HUES6 (cell line): ENCODE data around the gene RHEX.

ENCODE experiments used
- H3K27ac ChIP-seq: 2 replicates; pipeline ENCODE4 v1.7.0; 2013; ENCODE audit warnings: low read depth, mild to moderate bottlenecking, low read length, inconsistent platforms
- H3K27me3 ChIP-seq: 2 replicates; pipeline ENCODE4 v1.6.1; 2013; ENCODE audit warnings: low read length; ENCODE audit not compliant: control insufficient read depth, insufficient read depth
- H3K36me3 ChIP-seq: 2 replicates; pipeline ENCODE4 v1.6.1; 2013; ENCODE audit warnings: low read length; ENCODE audit not compliant: control insufficient read depth, insufficient read depth
- H3K4me1 ChIP-seq: 2 replicates; pipeline ENCODE4 v1.6.1; 2013; ENCODE audit warnings: low read length; ENCODE audit not compliant: control insufficient read depth, insufficient read depth
- H3K4me3 ChIP-seq: 2 replicates; pipeline ENCODE4 v1.5.1; 2013; ENCODE audit warnings: low read depth, low read length
- H3K9ac ChIP-seq: one replicate; pipeline ENCODE4 v1.6.1; 2013; ENCODE audit warnings: mild to moderate bottlenecking, low read length
- H3K9me3 ChIP-seq: 2 replicates; pipeline ENCODE4 v1.6.1; 2013; ENCODE audit warnings: low read depth, low read length; ENCODE audit not compliant: control insufficient read depth, insufficient read depth

The RHEX gene

DNA sequence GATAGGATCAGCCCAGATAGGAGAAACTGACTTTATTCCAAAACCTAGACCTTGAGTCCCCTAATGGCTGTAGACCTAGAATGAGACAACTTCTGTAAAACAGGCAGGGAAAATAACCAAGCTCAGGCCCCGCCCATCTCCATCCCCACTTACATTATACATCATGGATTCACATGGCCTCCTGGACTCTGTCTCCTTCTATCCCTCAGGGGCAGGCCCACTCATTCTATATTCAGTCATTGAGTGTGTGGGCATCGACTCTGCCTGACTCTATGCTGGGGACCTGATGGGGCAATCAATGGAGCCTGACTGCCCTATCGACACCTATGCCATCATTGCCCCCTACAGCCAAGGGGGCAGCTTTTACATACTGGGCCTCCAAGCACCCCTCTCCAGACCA is 57.8 kb downstream of the RHEX start:
- Histone ChIP-seq H3K27ac (no peak overlapping the region), H3K36me3 (no peaks in the 10 kb centered on the region), H3K9me3 (no peaks in the 10 kb centered on the region), H3K9ac (no peak overlapping the region), H3K27me3 (peaks cover 17% of the 10 kb centered on the region), H3K4me1 (peaks cover 3% of the 10 kb centered on the region; the same call in 1 of the 2 replicates), H3K4me3 (no peak overlapping the region)

DNA sequence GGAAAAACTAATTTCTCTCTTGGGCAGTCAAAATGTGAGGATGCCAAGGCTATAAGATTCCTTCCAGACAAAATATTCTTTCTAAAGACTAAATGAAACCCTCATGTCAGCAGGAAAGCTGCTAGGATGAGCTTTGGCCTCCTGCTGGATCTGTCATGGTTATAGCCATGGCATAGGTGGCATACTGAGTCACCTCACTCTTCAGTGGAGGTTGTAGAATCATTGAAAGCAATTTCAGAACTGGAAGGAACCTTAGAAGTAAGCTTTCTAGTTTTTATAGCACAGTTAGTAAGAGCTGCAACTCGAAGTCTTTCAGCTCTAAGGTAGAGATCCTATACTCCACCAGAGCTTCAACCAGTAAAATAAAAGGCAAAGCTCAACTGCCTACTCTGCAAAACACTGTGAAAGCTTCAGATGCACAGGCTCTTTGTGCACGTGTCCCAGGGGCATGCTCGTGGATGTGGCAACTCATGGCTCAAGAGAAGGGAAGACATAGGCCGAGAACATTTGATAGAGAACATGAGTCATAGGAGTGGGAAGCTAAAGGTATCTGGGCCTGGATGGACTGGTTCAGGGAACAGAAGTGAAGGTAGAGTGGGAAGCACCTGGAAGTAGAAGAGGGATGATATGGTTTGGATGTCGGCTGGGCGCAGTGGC is 58.4 kb downstream of the RHEX start:
- no peak overlapping the region for H3K27ac ChIP-seq
- peaks cover 22% of the 10 kb centered on the region for H3K27me3 ChIP-seq
- peaks cover under 1% of the 10 kb centered on the region; the same call in 1 of the 2 replicates for H3K4me1 ChIP-seq
- no peak overlapping the region for H3K4me3 ChIP-seq
- H3K9ac ChIP-seq, result no peak overlapping the region
- no peaks in the 10 kb centered on the region for H3K9me3 ChIP-seq
- no peaks in the 10 kb centered on the region for H3K36me3 ChIP-seq

DNA sequence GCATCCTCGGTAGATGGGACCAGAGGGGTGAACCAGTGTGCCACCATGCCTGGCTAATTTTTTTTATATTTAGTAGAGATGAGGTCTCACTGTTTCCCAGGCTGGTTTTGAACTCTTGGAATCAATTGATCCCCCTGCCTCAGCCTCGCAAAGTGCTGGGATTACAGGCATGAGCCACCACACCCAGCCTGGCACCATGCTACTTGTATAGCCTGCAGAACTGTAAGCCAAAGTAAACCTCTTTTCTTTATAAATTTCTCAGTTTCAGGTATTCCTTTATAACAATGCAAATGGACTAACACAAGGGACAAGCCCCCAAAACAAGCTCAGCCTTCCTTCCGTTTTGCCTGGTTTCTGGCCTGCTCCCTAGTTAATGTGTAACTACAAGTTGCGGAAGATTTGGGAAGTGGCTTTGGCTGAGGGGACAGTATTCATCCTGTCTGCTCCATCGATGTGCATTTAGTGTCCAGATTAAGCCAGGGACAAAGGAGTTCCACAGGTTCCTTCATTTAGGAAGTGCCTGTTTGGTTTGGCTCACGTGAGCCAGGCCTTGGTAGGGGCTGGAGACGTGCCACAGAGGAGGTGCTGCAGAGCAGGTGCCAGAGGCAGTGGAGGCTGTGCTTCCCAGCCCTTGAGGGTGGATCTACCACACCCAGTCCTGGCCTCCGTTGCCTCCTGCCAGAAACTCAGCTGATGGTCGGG is 59.8 kb downstream of the RHEX start:
- Histone ChIP-seq H3K4me1 (no peaks in the 10 kb centered on the region; the same call in 1 of the 2 replicates), H3K36me3 (no peaks in the 10 kb centered on the region), H3K27ac (no peak overlapping the region), H3K9me3 (no peaks in the 10 kb centered on the region), H3K4me3 (no peak overlapping the region), H3K27me3 (peaks cover 35% of the 10 kb centered on the region), H3K9ac (no peak overlapping the region)

DNA sequence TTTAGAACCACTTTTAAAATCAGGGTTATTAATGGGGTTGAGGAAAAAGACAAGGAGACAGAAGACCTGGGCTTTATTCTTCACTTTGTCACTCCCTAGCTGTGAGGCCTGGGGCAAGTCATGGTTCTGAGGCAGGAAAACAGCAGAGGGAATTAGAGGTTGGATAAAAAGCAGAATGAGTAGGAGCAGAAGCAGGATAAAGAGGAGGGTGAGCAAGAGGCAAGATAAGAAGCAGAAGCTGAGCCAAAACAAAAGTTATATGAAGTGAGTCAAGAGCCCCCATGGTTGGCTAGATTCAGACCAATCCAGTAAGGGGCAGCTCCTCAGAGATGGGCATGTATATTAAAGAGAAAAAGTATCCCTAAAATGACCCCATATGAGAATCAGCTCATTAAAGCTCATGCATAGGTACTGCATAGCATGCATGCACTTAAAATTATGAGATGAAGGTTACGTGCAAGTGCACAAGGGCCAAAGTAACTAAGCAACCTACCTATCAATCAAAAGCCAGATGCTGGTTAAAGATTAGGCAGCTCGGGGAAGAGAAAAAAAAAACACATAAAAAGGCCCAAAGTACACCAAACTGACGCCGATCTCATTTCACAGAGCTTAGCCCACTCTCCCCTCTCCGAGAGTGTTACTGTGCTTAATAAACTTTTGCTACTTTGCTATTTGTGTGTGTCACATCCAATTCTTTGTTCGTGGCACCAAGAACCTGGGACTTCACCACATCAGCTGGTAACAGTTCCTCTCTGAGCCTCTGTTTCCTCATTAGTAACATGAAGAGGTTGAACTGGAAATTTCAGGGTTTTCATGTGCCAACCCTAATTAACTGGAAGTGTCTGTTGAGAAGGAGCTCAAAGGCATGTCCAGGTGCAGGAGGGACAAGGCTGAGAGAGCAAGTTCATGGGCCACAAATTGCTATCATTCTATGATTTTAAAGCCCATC is 62.0 kb downstream of the RHEX start:
- no peaks in the 10 kb centered on the region; the same call in 1 of the 2 replicates for H3K4me1 ChIP-seq
- peaks cover 52% of the 10 kb centered on the region for H3K27me3 ChIP-seq
- H3K9me3 ChIP-seq, result no peaks in the 10 kb centered on the region
- no peak overlapping the region for H3K4me3 ChIP-seq
- H3K27ac ChIP-seq, result no peak overlapping the region
- no peak overlapping the region for H3K9ac ChIP-seq
- no peaks in the 10 kb centered on the region for H3K36me3 ChIP-seq

DNA sequence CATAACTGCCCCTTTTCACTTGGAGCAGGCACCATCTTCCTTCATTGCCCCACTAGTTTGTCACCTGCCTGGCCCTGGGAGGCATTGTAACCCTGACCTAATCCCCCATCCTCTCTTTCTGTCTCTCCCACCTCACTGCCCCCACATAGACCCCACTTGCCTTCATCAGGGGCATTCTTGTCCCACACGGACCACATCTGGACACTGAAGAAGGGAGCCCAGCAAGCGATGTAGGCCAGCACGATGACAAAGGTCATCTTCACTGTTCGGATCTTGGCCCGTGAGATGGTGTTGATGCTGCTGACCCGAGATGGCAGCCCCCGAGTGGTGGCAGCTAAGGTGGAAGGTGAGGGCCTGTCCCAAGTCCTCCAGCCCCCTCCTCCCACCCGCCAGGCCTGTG is 62.8 kb downstream of the RHEX start:
- H3K9ac ChIP-seq, result no peak overlapping the region
- H3K9me3 ChIP-seq, result no peaks in the 10 kb centered on the region
- H3K36me3 ChIP-seq, result no peaks in the 10 kb centered on the region
- H3K4me3 ChIP-seq, result no peak overlapping the region
- H3K4me1 ChIP-seq, result no peaks in the 10 kb centered on the region; the same call in 1 of the 2 replicates
- H3K27me3 ChIP-seq, result peaks cover 52% of the 10 kb centered on the region
- no peak overlapping the region for H3K27ac ChIP-seq

DNA sequence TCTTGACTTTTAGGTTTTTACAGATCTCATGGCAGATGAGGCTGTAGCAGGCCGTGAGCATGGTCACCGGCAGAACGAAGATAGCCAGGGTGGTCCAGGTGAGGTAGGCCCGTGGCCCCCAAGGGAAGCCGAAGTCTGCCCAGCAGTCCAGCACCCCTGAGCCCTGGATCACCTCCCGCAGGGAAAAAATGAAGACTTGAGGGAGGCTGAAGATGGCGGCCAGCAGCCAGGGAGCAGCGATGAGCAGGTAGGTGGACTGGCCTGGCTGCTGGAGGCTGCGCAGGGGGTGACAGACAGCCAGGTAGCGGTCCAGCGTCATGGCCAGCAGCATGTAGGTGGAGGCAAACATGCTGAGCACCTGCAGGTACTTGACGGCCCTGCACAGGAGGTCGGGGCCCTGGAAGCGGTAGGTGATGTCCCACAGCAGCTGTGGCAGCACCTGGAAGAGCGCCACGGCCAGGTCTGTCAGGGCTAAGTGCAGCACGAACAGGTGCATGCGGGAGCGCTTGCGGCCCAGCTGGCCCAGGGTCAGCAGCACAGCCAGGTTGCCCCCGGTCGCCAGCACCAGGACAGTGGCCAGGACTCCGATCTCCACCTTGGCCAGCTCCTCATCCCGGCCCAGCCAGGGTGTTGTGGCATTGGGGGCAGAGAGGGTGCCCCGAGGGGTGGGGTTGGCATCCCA is 63.4 kb downstream of the RHEX start:
- Histone ChIP-seq H3K9me3 (peaks cover 4% of the 10 kb centered on the region; the same call in 1 of the 2 replicates), H3K27ac (no peak overlapping the region), H3K9ac (no peak overlapping the region), H3K27me3 (peaks cover 52% of the 10 kb centered on the region), H3K4me3 (peak overlapping the region; percentile 80), H3K4me1 (no peaks in the 10 kb centered on the region; the same call in 1 of the 2 replicates), H3K36me3 (no peaks in the 10 kb centered on the region)

DNA sequence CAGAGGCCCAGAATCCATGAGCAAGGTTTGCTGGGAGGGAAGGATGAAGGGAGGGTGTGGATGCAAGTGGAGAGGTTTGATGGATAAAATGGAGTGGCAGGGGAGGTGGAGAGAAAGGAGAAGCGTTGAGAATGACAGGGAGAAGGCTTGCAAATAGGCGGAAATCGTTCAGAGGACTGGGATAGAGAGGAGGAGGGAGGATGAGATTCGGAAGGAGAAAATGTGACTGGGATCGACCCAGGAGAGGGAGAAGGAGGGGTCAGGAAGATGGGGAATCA is 63.8 kb downstream of the RHEX start:
- Histone ChIP-seq H3K27ac (no peak overlapping the region), H3K4me3 (peak overlapping the region; percentile 80), H3K9ac (peak overlapping the region; percentile 48), H3K9me3 (peaks cover 5% of the 10 kb centered on the region; the same call in 1 of the 2 replicates), H3K4me1 (no peaks in the 10 kb centered on the region; the same call in 1 of the 2 replicates), H3K27me3 (peaks cover 52% of the 10 kb centered on the region), H3K36me3 (no peaks in the 10 kb centered on the region)

DNA sequence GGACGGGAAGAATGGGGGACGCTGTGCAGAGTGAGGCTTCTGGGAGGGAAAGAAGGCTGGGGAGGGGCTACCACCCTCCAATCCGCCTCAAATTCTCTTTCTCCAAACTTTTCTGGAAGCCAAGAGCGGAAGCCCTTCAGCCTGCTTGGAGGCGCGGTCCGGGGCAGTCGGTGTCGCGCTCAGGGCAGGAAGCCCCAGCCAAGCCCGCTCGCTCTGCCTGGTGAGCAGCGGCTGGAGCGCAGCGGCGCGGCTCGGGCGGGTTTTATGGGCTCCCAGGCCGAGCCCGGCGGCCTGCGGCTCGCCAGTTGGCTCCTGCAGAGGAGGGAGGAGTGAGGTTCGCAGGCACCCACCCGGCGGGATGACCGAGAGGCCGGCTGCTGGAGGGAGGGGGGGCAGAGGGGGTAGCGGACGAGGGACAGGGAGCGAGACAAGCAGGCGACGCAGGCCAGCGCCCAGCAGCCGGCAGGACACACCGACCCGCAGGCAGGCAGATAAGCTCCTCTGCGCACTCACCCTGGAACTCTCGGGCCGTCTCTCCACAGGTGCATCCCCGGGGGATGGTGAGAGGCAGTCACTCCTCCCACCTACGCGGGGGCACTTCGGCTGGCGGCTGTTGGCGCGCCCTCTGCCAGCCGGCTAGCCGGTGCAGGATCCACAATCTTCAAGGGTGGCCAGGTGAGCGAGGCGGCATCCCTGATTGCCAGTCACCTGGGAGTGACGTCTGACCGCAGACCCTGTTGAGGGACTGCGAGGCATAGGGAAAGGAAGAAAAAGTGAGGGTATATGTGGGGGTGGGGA is 64.4 kb downstream of the RHEX start, which contains the start of gene AVPR1B:
AVPR1B (minus strand) TSS at position 238 of the 798 bp plus-strand sequence. CDS start 498 bp downstream, outside the sequence.
- Histone ChIP-seq H3K9me3 (peaks cover 5% of the 10 kb centered on the region; the same call in 1 of the 2 replicates), H3K9ac (peak within 1 kb of the TSS; percentile 48), H3K4me1 (no peaks in the 10 kb centered on the region; the same call in 1 of the 2 replicates), H3K4me3 (peak within 1 kb of the TSS; percentile 80), H3K27me3 (peaks cover 52% of the 10 kb centered on the region), H3K36me3 (no peaks in the 10 kb centered on the region), H3K27ac (no peak within 1 kb of the TSS)

DNA sequence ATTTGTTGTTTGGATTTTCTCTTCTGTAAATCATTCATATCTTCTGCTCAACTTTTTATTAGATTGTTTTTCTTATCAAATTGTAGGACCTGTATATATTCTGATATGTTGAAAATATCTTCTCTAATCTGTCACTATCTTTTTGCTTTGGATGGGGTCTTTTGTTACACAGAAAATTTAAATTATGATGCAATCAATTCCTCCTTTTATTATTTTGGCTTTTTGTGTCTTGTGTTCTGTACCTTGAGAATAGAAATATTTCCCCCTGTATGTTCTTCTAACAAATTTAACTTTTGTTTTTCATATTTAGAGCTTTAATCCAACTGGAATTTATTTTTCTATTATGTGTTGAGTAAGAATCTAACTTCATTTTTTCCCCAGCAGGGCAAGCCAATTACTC is 67.4 kb downstream of the RHEX start:
- no peaks in the 10 kb centered on the region; the same call in 1 of the 2 replicates for H3K4me1 ChIP-seq
- no peak overlapping the region for H3K9ac ChIP-seq
- peaks cover 40% of the 10 kb centered on the region for H3K27me3 ChIP-seq

DNA sequence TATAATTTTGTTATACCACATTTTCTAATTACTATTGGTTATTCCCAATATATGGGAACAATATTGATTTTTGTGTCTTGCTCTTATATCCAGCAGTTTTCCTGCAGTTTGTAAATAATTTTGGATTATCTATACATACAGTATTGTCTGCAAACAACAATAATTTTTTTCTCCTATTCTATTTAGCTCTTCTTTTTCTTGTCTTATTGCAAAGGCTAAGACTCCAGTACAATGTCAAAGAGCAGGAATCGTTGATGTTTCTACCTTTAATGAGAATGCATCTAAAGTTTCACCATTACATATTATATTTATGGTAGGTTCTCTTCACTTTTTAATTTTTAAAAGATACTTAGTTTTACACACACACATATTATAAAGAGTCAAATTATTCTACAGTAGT is 68.3 kb downstream of the RHEX start:
- H3K9ac ChIP-seq, result no peak overlapping the region
- no peak overlapping the region for H3K27ac ChIP-seq
- H3K27me3 ChIP-seq, result peaks cover 32% of the 10 kb centered on the region
- H3K9me3 ChIP-seq, result peaks cover 5% of the 10 kb centered on the region; the same call in 1 of the 2 replicates
- no peaks in the 10 kb centered on the region; the same call in 1 of the 2 replicates for H3K4me1 ChIP-seq
- H3K4me3 ChIP-seq, result no peak overlapping the region
- no peaks in the 10 kb centered on the region for H3K36me3 ChIP-seq

More for the DNA sequence above, 67.4 kb downstream of the RHEX start:
- Histone ChIP-seq H3K27ac (no peak overlapping the region), H3K4me3 (no peak overlapping the region), H3K9me3 (peaks cover 5% of the 10 kb centered on the region; the same call in 1 of the 2 replicates), H3K36me3 (no peaks in the 10 kb centered on the region)
